Stimulated activated CD4-positive, alpha-beta T cell treated with anti-CD3 and anti-CD28 coated beads, Interleukin-12 subunit alpha, Interleukin-12 subunit beta, amount 100 ng/mL, for 48 hours (primary cell): Measurements from ENCODE around the gene BSCL2.
"Not testable (repeated sequence)": the region's sequence is repeated elsewhere in the genome, so short reads cannot be mapped to it uniquely, and the experiment has no call there.

Experiments
- DNase-seq, 3 donors: peaks; one replicate each; pipeline ENCODE4 v3.0.0-alpha.2; 2020; ENCODE audit warnings: low read depth in 2 of 3, low spot score in 1 of 3

The BSCL2 gene

DNA sequence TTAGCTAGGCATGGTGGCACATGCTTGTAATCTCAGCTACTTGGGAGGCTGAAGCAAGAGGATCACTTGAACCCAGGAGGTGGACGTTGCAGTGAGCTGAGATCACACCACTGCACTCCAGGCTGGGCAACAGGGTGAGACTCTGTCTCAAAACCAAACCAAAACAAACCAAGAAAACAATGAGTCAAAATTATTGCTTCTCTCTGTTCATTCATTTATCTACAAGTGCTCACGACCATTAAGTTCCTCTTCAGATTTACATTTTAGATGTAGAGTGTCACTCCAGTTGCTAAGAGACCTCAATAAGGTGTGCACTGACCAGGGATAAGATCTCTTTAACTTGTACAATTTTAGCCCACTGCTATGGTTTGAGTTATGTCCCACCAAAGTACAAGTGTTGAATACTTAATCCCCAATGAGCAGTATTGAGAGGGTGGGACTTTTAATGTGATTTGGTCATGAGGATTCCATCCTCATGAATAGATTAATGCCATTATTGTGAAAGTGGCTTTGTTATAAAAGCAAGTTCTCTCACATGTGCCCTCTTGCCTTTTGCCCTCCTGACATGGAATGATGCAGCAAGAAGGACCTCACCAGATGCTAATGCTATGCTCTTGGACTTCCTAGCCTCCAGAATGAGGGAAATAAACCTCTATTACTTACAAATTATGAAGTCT, 12.2 kb upstream of the BSCL2 start:
- DNase-seq, result no peak

DNA sequence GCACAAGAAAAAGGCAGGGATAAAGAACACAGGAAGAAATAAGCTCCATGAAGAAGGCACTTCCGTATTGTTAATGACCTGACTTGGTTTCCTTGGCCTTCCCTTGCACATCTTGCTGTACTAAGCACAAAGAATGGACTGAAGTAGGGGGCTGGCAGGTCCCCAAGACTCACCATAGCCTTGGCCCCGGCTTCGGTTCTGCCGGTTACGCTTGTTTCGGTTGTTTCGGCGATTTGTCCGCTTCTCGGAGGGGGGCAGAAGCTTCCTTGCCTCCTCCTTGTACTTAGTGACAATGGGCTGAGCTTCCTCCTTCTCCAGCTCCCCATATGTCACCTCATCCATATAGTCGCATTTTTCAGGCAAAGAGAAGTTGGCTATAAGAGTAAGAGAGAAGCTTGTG, 9.6 kb upstream of the BSCL2 start:
- no peak for DNase-seq

DNA sequence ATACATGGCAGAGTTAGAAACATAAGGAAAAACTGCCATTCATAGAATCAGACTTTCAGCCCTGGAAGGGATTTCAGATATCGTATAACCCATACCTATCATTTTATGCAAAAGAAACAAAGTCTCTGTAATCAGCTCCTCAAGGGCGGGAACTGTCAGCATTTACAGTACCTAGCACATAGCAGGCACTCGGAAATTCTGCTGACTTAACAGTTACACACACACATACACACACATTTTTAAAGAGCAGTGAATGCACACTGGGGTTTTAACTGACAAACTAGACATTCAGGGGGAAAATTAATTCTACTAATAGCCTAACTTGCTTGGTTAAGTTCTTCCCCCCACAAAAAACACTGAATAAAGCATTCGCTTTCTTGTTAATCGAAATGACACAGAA, 9.0 kb upstream of the BSCL2 start:
- DNase-seq, result no peak

DNA sequence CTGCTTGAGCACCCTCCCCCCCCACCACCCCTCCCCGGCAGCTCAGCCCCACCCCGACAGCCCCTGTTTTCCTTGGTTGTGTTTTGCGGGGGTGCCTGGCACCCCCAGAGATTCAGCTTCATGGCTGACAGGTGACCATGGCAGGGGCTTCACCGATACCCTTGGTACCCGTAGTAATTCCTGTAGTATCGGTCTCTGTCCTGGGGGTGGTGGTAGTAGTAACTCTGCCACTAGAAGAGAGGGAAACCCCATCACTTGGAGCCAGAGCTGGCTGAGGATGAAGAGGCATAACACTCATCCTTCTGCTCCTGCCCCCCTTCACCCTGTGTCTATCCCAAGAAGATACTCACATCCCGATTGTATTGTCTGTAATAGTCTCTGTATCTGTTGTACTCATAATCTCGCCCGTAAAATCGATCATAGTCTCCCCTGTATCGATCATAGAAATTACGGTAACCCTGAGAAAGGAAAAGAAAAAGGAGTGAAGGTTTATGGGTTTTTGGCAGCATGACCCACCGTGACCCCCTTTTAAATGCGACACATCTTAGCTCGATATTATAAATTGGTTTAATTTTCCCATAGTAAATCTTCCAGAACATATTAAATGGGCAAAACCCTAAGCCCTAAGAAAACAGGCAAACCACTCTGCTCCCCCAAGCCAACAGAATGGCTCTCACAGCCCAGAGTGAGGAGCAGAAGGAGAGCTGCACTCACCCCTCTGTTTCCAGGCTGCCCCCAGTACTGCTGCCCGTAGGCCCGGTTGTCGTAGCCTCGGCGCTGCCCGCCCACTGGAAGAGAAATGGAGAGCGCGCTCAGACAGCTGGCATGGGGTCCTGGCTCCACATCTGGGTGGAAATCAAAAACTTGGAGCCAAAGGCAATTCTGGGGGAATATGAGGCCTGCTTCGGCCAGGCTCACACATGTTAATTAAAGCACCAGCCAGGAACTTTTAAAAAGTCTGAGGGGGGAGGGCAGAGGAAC, 8.2 kb upstream of the BSCL2 start:
- no peak for DNase-seq

DNA sequence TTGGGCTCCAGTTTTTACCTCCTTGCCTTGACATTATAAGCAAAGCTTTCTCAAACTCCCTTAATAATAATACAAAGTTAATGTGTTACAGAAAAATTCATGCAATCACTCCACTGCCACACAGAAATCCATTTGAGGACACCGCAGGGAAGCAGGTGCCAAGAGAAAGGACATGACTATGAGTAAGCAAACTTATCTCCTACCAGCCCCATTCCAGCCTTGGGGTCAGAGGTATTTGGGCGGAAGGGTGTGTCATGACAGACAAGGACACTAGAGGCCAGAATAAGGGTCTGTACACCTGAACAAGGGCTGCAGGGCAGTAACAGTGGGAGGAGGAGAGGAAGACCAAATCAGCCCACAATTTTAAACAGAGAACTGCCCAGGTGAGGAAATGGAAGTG, 6.1 kb upstream of the BSCL2 start:
- no peak for DNase-seq

DNA sequence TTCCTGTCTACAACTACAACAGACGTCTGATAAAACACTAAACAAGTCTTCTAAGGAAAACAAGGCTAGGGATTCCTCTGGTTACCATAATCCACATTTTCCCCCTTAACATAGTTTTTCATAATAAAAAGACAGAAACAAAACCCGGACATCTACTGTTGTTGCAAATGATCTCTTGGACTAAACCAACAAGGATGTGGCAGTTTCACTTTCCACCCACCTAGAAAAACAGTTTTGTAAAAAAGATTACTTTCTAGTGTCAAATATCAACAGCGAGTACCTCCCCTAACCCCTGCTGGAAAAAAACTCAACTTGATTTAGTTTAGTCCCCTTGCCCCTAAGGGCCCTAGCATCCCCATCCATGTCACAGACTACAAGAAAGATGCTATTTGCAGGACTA, 5.6 kb upstream of the BSCL2 start:
- no peak for DNase-seq

GRCh38 chr11:62712276-62712812, 5.1 kb upstream of the BSCL2 start:
- DNase-seq, result no peak

DNA sequence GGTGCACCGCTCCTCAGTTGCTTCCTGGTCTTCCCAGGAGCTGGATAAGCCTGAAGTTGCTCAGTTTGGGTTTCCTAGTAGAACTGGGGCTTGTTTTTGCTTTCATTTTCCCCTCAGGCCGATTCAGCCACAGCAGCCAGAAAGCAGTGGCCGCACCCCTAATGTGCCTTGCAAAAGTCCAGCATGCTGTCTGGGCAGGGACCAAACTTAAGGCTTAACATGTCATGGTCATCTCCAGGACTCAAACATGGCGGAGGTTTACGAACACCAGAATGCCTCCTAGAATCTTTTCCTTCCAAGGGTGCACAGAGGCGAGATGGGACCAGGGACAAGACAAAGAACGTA, 2.7 kb upstream of the BSCL2 start:
- DNase-seq, result no peak

- peak; percentile 94 to 95 (median 95) for DNase-seq
These were observed 2.2 kb upstream of the BSCL2 start for GRCh38 chr11:62709247-62710000.

DNA sequence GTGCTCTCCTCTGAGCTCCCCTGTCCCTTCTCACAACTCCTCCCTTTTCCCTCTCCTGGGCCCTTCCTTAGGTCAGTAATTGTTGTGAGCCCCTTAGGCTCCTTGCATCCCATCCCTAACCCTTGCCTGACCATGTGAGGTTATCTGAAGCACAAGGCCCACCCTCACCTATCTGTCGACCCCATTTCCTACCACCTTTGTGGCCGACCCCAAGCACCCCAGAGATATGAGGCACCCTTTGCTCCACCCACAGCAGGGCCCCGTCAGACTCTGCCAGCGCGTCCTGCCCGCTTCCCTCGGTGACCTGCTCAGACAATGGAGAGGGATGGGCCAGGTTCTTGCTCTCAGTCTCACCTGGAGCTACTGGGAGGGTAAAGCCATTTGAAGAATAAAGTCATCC, 1.6 kb upstream of the BSCL2 start:
- no peak for DNase-seq

DNA sequence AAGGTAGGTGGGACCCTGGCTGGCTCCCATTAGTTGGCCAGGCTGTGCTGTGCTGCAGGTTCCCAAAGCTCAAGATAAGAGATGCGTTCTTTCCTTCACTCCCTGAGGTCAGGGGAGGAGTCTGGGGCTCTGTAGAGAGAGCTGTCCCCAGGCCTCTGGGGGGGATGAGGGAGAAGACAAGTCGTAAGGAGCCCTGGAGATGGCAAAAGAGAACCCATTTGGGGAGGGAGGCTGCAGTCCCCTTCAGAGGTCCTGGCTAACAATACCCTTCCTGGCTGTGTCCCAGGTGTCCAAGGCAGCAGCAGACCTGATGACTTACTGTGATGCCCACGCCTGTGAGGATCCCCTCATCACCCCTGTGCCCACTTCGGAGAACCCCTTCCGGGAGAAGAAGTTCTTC, 1.2 kb upstream of the BSCL2 start:
- no peak for DNase-seq

GRCh38 chr11:62706850-62707247, 375 bp downstream of the BSCL2 start:
- DNase-seq, result no peak

- DNase-seq, result peak; percentile 86 to 93 (median 92)
These were observed 1.1 kb downstream of the BSCL2 start for GRCh38 chr11:62705880-62706849.

- DNase-seq, result no peak
These were observed 1.8 kb downstream of the BSCL2 start for GRCh38 chr11:62705413-62705812.

DNA sequence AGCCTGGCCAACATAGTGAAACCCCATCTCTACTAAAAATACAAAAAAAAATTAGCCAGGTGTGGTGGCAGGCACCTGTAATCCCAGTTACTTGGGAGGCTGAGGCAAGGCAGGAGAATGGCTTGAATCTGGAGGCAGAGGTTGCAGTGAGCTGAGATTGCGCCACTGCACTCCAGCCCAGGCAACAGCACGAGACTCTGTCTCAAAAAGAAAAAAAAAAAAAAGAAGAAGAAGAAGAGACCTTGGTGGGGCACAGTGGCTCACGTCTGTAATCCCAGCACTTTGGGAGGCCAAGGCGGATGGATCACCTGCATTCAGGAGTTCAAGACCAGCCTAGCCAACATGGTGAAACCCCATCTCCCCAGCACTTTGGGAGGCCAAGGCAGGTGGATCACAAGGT, 3.3 kb downstream of the BSCL2 start:
- DNase-seq, result not testable (repeated sequence)

- DNase-seq, result no peak
These were observed 5.0 kb downstream of the BSCL2 start for GRCh38 chr11:62702246-62702645.

GRCh38 chr11:62694455-62695167, 12.6 kb downstream of the BSCL2 start:
- DNase-seq, result peak in 2 of 3 donors; percentile 63 to 78

DNA sequence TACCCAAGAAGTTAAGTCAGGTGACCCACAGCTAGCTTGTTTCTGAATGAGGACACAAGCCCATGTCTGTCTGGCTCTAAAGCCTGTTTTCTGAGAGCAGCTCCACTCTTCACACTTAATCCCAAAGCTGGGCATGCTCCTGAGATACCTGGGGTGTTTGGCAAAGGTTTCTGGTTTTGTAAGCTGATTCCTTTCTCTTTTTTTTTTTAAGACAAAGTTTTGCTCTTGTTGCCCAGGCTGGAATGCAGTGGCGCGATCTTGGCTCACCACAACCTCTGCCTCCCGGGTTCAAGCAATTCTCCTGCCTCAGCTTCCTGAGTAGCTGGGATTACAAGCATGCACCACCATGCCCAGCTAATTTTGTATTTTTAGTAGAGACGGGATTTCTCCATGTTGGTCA, 13.6 kb downstream of the BSCL2 start:
- DNase-seq, result not testable (repeated sequence)

- no peak for DNase-seq
These were observed 17.6 kb downstream of the BSCL2 start, which contains the start of gene LRRN4CL for GRCh38 chr11:62689421-62690183. Gene LRRN4CL (minus strand): TSS chr11:62689530. CDS start chr11:62688508, 1,022 bp downstream.
